ENCODE results near the gene PPP2R2C. TPM values are rescaled to one million over a fixed set of nuclear protein-coding genes. Genes with fewer than 3 reads are reported as not detected.

The PPP2R2C gene
- polyA plus RNA-seq, 1 donor from 2014 or later = 34.4 TPM

- no peak overlapping the region for H3K4me2 ChIP-seq (ENCODE audit: low read length)
- H4K20me1 ChIP-seq (ENCODE audit: insufficient read depth) = no peaks in the 10 kb centered on the region
- no peak overlapping the region for H3K9ac ChIP-seq (ENCODE audit: low read length)
- no peaks in the 10 kb centered on the region for H3K9me3 ChIP-seq (ENCODE audit: low read length)
- H3F3A ChIP-seq (ENCODE audit: insufficient read depth, low read length, poor library complexity, severe bottlenecking) = no peaks in the 10 kb centered on the region
- no peak overlapping the region for H3K4me3 ChIP-seq (ENCODE audit: low read length)
- H3K9me2 ChIP-seq (ENCODE audit: insufficient read depth, low read length) = no peaks in the 10 kb centered on the region
- H3K79me2 ChIP-seq (replicated peaks; ENCODE audit: insufficient read depth, low read length) = no peaks in the 10 kb centered on the region
- H3K36me3 ChIP-seq (ENCODE audit: insufficient read depth, low read length) = no peaks in the 10 kb centered on the region
- H3K27ac ChIP-seq (ENCODE audit: low read length) = no peak overlapping the region
- H3K27me3 ChIP-seq (ENCODE audit: insufficient read depth, low read depth, low read length) = no peaks in the 10 kb centered on the region
- no peak overlapping the region for H2AFZ ChIP-seq (ENCODE audit: low read depth, low read length)
- no peak for TF ChIP-seq POLR2AphosphoS5 (IDR thresholded peaks at IDR 0.05)
- no peak for TF ChIP-seq TAF1 (IDR thresholded peaks at IDR 0.05; ENCODE audit: low read depth)
- TF ChIP-seq EZH2 (IDR thresholded peaks at IDR 0.05; ENCODE audit: borderline replicate concordance, insufficient read depth, low read length, poor library complexity, severe bottlenecking) = no peak
- no peak for TF ChIP-seq SMC3 (conservative IDR thresholded peaks at IDR 0.05; ENCODE audit: poor library complexity)
These were observed 54.8 kb downstream of the PPP2R2C start for GRCh38 chr4:6417516-6418050.

- no peak overlapping the region for H2AFZ ChIP-seq (ENCODE audit: low read depth, low read length)
- no peaks in the 10 kb centered on the region for H4K20me1 ChIP-seq (ENCODE audit: insufficient read depth)
- H3K79me2 ChIP-seq (replicated peaks; ENCODE audit: insufficient read depth, low read length) = no peaks in the 10 kb centered on the region
- TF ChIP-seq EZH2 (IDR thresholded peaks at IDR 0.05; ENCODE audit: borderline replicate concordance, insufficient read depth, low read length, poor library complexity, severe bottlenecking) (no peak), TAF1 (IDR thresholded peaks at IDR 0.05; ENCODE audit: low read depth) (no peak), POLR2AphosphoS5 (IDR thresholded peaks at IDR 0.05) (no peak), MXI1 (conservative IDR thresholded peaks at IDR 0.05; ENCODE audit: poor library complexity, severe bottlenecking) (no peak), CTCF (IDR thresholded peaks at IDR 0.05; ENCODE audit: poor library complexity, severe bottlenecking) (no peak), REST (IDR thresholded peaks at IDR 0.05; ENCODE audit: borderline replicate concordance) (no peak), RAD21 (conservative IDR thresholded peaks at IDR 0.05) (no peak), SMC3 (conservative IDR thresholded peaks at IDR 0.05; ENCODE audit: poor library complexity) (no peak), EP300 (conservative IDR thresholded peaks at IDR 0.05; ENCODE audit: poor library complexity, severe bottlenecking) (no peak)
- H3K4me3 ChIP-seq (ENCODE audit: low read length) = no peak overlapping the region
- no peak overlapping the region for H3K9ac ChIP-seq (ENCODE audit: low read length)
- H3K9me3 ChIP-seq (ENCODE audit: low read length) = no peaks in the 10 kb centered on the region
- H3K4me2 ChIP-seq (ENCODE audit: low read length) = no peak overlapping the region
- H3K9me2 ChIP-seq (ENCODE audit: insufficient read depth, low read length) = no peaks in the 10 kb centered on the region
- H3K36me3 ChIP-seq (ENCODE audit: insufficient read depth, low read length) = no peaks in the 10 kb centered on the region
- H3K27ac ChIP-seq (ENCODE audit: low read length) = no peak overlapping the region
- H3F3A ChIP-seq (ENCODE audit: insufficient read depth, low read length, poor library complexity, severe bottlenecking) = no peaks in the 10 kb centered on the region
- H3K27me3 ChIP-seq (ENCODE audit: insufficient read depth, low read depth, low read length) = no peaks in the 10 kb centered on the region
These were observed 55.7 kb downstream of the PPP2R2C start for GRCh38 chr4:6416518-6417286.
